Measurements from ENCODE around the gene GRK3. TPM values are rescaled to one million over a fixed set of nuclear protein-coding genes. Genes with fewer than 3 reads are reported as not detected.

Gene GRK3
- total RNA-seq (2014; rRNA removed; shearing (Covaris generic)), result 0.60 and 1.6 TPM in 2 replicates

GRCh38 chr22:25564320-25564978 lies at the start of gene GRK3:
TSS of gene GRK3 (plus strand) at chr22:25564675. CDS start at chr22:25565041, 366 bp downstream.

GRCh38 chr22:25741692-25742626 lies 177.5 kb downstream of the GRK3 start, which contains the start of gene MYO18B:
TSS of gene MYO18B (plus strand) at chr22:25742188. CDS start at chr22:25761093, 18,905 bp downstream.

Small RNA genes within 50 kb of the gene (small RNA-seq; reads per million reads assigned to genes)
- 0.21 reads per million for gene RNA5SP494

Other genes starting within 250 kb of the GRK3 start
- 0.03 and 0.15 TPM in 2 replicates for gene MYO18B, start 177.5 kb downstream of the GRK3 start, total RNA-seq (2014; rRNA removed; shearing (Covaris generic))

Measured in A375 (cell line).